ENCODE results near the gene KRTAP5-1. TPM values are rescaled to one million over a fixed set of nuclear protein-coding genes. Genes with fewer than 3 reads are reported as not detected.
A peak's percentile ranks its signal among the peaks of the same experiment; 100 is the strongest.

The KRTAP5-1 gene
- total RNA-seq, 2 experiments from 2014 or later = not detected

- CTCF ChIA-PET = interaction anchor here (1.0 kb wide), 1 partner anchor 20 kb away, joined by 3 read pairs; no protein-coding TSS in a partner anchor
- Mint-ChIP-seq H3K4me1 (ENCODE audit: low read depth) (no peaks in the 10 kb centered on the region), H3K4me3 (no peak overlapping the region), H3K27ac (no peak overlapping the region), H3K27me3 (ENCODE audit: low read depth) (no peaks in the 10 kb centered on the region), H3K9me3 (no peaks in the 10 kb centered on the region), H3K36me3 (ENCODE audit: low read depth) (no peaks in the 10 kb centered on the region)
- intact Hi-C loops (cut with micrococcal nuclease) = no loop called here
- DNase-seq = no peak
Measured at GRCh38 chr11:1554981-1555712, 29.9 kb downstream of the KRTAP5-1 start.

- H3K27ac Mint-ChIP-seq = no peak overlapping the region
- no peaks in the 10 kb centered on the region for H3K36me3 Mint-ChIP-seq (ENCODE audit: low read depth)
- intact Hi-C loops (cut with micrococcal nuclease) = no loop called here
- no peak for DNase-seq
- H3K27me3 Mint-ChIP-seq (ENCODE audit: low read depth) = peaks cover 4% of the 10 kb centered on the region
- CTCF ChIA-PET = interaction anchor here (0.6 to 2.7 kb wide), 2 partner anchors 21 to 1155 kb away, joined by 3 to 12 read pairs; no protein-coding TSS in a partner anchor
- H3K4me3 Mint-ChIP-seq = no peak overlapping the region
- H3K4me1 Mint-ChIP-seq (ENCODE audit: low read depth) = no peaks in the 10 kb centered on the region
- H3K9me3 Mint-ChIP-seq = no peaks in the 10 kb centered on the region
Measured at GRCh38 chr11:1553808-1554594, 31.1 kb downstream of the KRTAP5-1 start.

- no peak for DNase-seq
- Mint-ChIP-seq H3K4me3 (no peak overlapping the region), H3K27ac (no peak overlapping the region), H3K9me3 (no peaks in the 10 kb centered on the region), H3K4me1 (ENCODE audit: low read depth) (peaks cover 4% of the 10 kb centered on the region), H3K27me3 (ENCODE audit: low read depth) (peaks cover 27% of the 10 kb centered on the region), H3K36me3 (ENCODE audit: low read depth) (no peaks in the 10 kb centered on the region)
- intact Hi-C loops (cut with micrococcal nuclease) = no loop called here
- CTCF ChIA-PET = interaction anchor here (0.7 to 4.5 kb wide), 2 partner anchors 24 to 382 kb away, joined by 3 to 56 read pairs; no protein-coding TSS in a partner anchor
Measured at GRCh38 chr11:1549338-1550330, 35.4 kb downstream of the KRTAP5-1 start.

DNA sequence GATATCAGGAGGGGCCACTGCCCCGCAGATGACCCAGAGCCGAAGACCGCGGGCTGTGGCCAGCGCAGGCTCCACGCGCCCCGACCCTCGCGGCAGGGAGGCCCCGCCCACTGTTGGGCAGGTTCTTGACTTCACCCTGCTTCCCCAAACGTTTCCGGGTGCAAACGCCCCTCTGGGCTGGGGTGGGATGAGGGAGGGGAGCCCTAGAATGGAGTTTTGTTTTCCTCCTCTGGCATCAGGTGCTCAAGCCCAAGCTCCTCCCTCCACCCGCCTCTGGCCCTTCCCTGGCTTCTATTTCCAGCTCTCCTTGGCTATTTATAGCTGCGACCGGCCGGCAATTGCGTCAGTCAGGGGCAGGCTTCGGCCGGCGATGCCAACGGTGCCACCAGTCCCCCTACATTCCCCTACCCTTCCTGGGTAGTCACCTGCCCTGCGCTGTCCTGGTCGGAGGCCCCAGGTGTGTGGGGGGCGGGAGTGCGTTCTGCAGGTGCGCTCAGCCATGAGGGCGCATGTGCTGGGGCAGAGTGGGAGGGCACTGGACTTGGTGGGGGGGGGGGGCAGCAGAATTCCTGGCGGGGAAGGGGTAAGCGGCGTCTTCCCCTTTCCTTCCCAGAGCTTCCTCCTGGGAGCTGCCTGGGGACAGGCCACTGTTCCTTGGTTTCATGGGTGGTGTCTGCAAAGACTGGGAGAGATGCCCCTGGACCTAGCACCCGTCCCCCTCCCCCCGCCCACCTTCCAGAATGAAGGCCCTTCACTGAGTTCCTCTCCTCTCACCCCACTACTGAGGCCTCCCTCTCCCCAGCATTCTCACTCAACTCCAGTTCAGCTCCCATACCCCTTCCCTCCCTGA is 36.6 kb downstream of the KRTAP5-1 start:
- peaks cover 27% of the 10 kb centered on the region for H3K27me3 Mint-ChIP-seq (ENCODE audit: low read depth)
- no peak for DNase-seq
- H3K4me1 Mint-ChIP-seq (ENCODE audit: low read depth) = peaks cover 4% of the 10 kb centered on the region
- no peaks in the 10 kb centered on the region for H3K36me3 Mint-ChIP-seq (ENCODE audit: low read depth)
- intact Hi-C loops (cut with micrococcal nuclease) = no loop called here
- CTCF ChIA-PET = interaction anchor here (4.5 kb wide), 1 partner anchor 25 kb away, joined by 56 read pairs; no protein-coding TSS in a partner anchor
- H3K9me3 Mint-ChIP-seq = no peaks in the 10 kb centered on the region
- H3K27ac Mint-ChIP-seq = no peak overlapping the region
- no peak overlapping the region for H3K4me3 Mint-ChIP-seq

- Mint-ChIP-seq H3K27me3 (ENCODE audit: low read depth) (peaks cover 27% of the 10 kb centered on the region), H3K36me3 (ENCODE audit: low read depth) (no peaks in the 10 kb centered on the region), H3K27ac (no peak overlapping the region), H3K9me3 (no peaks in the 10 kb centered on the region), H3K4me3 (peak overlapping the region; percentile 32), H3K4me1 (ENCODE audit: low read depth) (peaks cover 4% of the 10 kb centered on the region)
- intact Hi-C loops (cut with micrococcal nuclease) = loop anchor here (2.0 kb wide), 1 partner anchor 81 kb away; the partner anchor contains the start of gene KRTAP5-5
- DNase-seq = no peak
- CTCF ChIA-PET = interaction anchor here (1.3 to 4.5 kb wide), 3 partner anchors 18 to 80 kb away, joined by 4 to 56 read pairs (median 7); no protein-coding TSS in a partner anchor
Measured at GRCh38 chr11:1547467-1548098, 37.5 kb downstream of the KRTAP5-1 start.

DNA sequence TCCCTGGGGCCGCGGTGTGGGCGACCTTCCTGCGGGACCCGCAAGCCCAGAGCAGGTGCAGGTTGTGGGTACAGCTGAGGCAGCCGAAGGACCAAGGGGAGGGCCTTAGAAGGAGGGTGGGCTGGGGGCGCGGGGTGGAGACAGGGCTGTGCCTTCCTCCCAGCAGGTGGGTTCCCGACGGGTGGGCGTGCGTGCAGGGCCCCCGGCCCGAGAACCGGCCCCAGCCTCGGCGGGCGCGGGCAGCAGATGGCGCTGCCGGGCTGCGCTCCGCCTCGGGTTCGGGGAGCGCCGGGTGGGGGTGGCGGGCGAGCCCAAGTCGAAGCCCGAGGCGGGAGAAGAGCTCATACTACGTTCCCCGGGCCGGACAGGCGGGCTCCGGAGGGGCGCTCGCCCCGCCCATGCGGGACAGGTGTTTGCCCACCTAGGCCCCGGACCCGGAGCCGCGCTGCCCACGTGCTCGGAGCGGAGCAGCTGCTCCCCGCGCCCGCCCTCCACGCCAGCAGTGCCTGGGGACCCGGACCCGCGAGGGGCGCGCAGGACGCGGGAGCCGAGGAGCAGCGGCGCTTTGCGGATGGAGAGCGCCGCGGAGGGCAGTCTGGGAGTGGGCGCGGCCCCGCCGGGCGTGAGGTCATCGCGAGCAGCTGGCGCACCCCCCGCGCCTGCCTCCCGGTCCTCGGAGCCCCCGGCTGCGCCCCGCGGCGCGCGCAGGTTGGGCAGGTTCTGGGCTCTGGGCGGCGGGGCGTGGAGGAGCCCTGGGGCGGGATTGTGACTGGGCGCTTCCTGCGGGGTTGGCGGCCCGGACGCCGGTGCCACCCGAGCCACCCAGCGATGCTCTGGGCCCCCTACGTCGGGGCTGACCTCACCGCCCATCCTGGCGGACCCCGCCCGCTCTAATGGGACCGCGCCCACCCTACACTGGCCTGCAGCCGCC is 38.3 kb downstream of the KRTAP5-1 start:
- H3K4me1 Mint-ChIP-seq (ENCODE audit: low read depth) = peaks cover 4% of the 10 kb centered on the region
- H3K36me3 Mint-ChIP-seq (ENCODE audit: low read depth) = no peaks in the 10 kb centered on the region
- CTCF ChIA-PET = interaction anchor here (0.6 to 4.5 kb wide), 10 partner anchors 9 to 113 kb away, joined by 3 to 56 read pairs (median 5); no protein-coding TSS in a partner anchor
- H3K27me3 Mint-ChIP-seq (ENCODE audit: low read depth) = peaks cover 27% of the 10 kb centered on the region
- no peaks in the 10 kb centered on the region for H3K9me3 Mint-ChIP-seq
- H3K27ac Mint-ChIP-seq = no peak overlapping the region
- intact Hi-C loops (cut with micrococcal nuclease) = loop anchor here (1.0 to 2.0 kb wide), 2 partner anchors 28 to 82 kb away; partner anchors contain the start of gene KRTAP5-5
- H3K4me3 Mint-ChIP-seq = no peak overlapping the region
- DNase-seq = peak; percentile 36

DNA sequence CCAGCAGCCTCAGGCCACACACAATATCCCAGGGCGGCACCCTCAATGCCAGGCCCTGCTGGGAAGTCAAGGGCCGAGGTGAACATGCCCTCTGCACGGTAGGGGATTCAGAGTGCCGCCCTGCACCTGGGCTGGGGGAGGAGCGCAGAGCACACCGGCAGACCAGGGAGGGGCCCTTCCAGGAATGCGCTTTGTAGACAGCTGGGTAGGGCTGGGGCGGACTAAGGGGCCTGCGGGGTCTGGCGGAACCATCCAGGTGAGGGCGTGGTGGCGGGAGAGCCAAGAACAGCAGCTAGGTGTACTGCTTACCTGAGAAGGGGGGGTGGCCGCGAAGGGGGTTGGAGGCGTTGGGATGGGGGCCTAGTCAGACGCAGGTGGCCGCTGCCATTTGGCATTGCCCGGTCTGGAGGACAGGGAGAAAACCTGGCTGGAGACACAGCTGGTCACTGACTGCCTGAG is 39.0 kb downstream of the KRTAP5-1 start:
- peaks cover 27% of the 10 kb centered on the region for H3K27me3 Mint-ChIP-seq (ENCODE audit: low read depth)
- no peaks in the 10 kb centered on the region for H3K9me3 Mint-ChIP-seq
- intact Hi-C loops (cut with micrococcal nuclease) = loop anchor here (1.0 to 2.0 kb wide), 2 partner anchors 28 to 83 kb away; partner anchors contain the start of gene KRTAP5-5
- no peak overlapping the region for H3K27ac Mint-ChIP-seq
- H3K4me3 Mint-ChIP-seq = no peak overlapping the region
- no peaks in the 10 kb centered on the region for H3K36me3 Mint-ChIP-seq (ENCODE audit: low read depth)
- no peak for DNase-seq
- CTCF ChIA-PET = interaction anchor here (0.9 to 4.5 kb wide), 6 partner anchors 8 to 36 kb away, joined by 4 to 56 read pairs (median 5); no protein-coding TSS in a partner anchor
- H3K4me1 Mint-ChIP-seq (ENCODE audit: low read depth) = peaks cover 4% of the 10 kb centered on the region

DNA sequence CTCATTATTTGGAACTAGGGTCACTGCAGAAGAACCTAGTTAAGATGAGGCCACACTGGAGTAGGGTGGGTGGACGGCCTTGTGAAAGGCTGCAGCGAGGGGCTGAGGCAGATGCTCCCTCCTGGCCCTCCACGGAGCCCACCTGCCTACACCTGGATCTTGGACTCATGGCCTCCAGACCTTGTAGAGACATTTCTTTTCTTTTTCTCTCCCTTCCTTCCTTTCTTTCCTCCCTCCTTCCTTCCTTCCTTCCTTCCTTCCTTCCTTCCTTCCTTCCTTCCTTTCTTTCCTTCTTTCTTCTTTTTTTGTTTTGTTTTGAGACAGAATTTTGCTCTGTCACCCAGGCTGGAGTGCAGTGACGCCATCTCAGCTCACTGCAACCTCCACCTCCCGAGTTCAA is 39.7 kb downstream of the KRTAP5-1 start:
- no peak for DNase-seq
- Mint-ChIP-seq H3K4me1 (ENCODE audit: low read depth) (peaks cover 4% of the 10 kb centered on the region), H3K9me3 (no peaks in the 10 kb centered on the region), H3K27me3 (ENCODE audit: low read depth) (peaks cover 27% of the 10 kb centered on the region), H3K27ac (no peak overlapping the region), H3K4me3 (no peak overlapping the region), H3K36me3 (ENCODE audit: low read depth) (no peaks in the 10 kb centered on the region)
- intact Hi-C loops (cut with micrococcal nuclease) = no loop called here
- CTCF ChIA-PET = interaction anchor here (2.1 kb wide), 1 partner anchor 33 kb away, joined by 11 read pairs; no protein-coding TSS in a partner anchor

DNA sequence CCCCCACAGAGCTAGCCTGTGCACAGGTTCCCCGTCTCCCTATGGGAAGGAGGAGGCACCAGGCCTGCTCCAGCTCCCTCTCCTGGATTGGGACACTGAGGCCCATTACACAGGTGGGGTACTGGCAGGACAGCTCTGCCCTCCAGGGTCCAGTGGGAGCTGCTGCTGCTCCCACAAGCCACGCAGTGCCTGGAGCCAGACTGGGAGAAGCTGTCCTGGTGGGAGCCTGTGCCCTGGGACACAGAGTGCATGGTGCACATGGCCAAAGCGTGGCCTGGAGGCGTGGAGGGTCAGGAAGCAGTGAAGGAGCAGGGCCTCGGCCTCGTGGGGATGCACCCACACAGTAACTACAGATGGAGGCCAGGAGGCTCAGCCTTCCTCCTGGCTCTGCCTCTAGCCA is 40.5 kb downstream of the KRTAP5-1 start:
- Mint-ChIP-seq H3K36me3 (ENCODE audit: low read depth) (no peaks in the 10 kb centered on the region), H3K4me1 (ENCODE audit: low read depth) (peaks cover 4% of the 10 kb centered on the region)

More for the DNA sequence above, 40.5 kb downstream of the KRTAP5-1 start:
- H3K9me3 Mint-ChIP-seq = no peaks in the 10 kb centered on the region
- H3K27ac Mint-ChIP-seq = no peak overlapping the region
- CTCF ChIA-PET = interaction anchor here (1.7 kb wide), 1 partner anchor 30 kb away, joined by 6 read pairs; no protein-coding TSS in a partner anchor
- peaks cover 26% of the 10 kb centered on the region for H3K27me3 Mint-ChIP-seq (ENCODE audit: low read depth)
- intact Hi-C loops (cut with micrococcal nuclease) = no loop called here
- DNase-seq = no peak
- no peak overlapping the region for H3K4me3 Mint-ChIP-seq
